Nephron progenitor cell (in vitro differentiated cells): ENCODE data around the gene XDH.

Experiments
- DNase-seq: peaks from one replicate; pipeline ENCODE4 v3.0.0; 2021
- H3K27ac Mint-ChIP-seq: 2 replicates; pipeline ENCODE4 v1.8.0; 2021; ENCODE audit warnings: mild to moderate bottlenecking, moderate library complexity, mixed read lengths
- H3K27me3 Mint-ChIP-seq: 2 replicates; pipeline ENCODE4 v1.8.0; 2021; ENCODE audit warnings: mild to moderate bottlenecking, low read depth, mixed read lengths; ENCODE audit not compliant: poor library complexity
- H3K36me3 Mint-ChIP-seq: 2 replicates; pipeline ENCODE4 v1.8.0; 2021; ENCODE audit warnings: low read depth, mixed read lengths
- H3K4me1 Mint-ChIP-seq: 2 replicates; pipeline ENCODE4 v1.8.0; 2021; ENCODE audit warnings: mixed read lengths
- H3K4me3 Mint-ChIP-seq: 2 replicates; pipeline ENCODE4 v1.8.0; 2021; ENCODE audit warnings: mild to moderate bottlenecking, moderate library complexity, mixed read lengths
- H3K9me3 Mint-ChIP-seq: 2 replicates; pipeline ENCODE4 v1.8.0; 2021; ENCODE audit warnings: mild to moderate bottlenecking, moderate library complexity, mixed read lengths
- TF ChIP-seq, protein P1 (sequence below): fragments of 200-600 bp; sonication (generic); IDR thresholded peaks from 2 replicates; pipeline ENCODE4 v1.5.0; 2021; ENCODE audit warnings: antibody characterized with exemption

XDH gene

DNA sequence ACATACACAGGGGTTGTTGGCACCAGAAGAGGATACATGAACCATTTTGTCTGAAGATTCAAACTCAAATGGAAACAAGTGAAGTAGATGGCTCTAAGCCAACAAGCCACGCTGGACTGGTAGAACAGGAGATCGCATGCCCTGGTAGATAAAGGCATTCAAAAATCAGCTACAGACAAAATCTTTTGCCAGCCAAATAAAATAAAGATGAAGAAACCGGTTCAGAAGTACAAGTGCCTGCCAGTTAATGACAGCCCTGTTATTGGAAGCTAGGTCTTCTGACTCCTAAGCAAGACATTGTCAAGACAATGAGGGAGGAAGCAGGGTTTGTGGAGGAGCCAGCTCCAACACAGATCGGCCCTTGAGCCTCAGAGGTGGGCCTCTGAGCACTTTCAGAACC, 128.3 kb downstream of the XDH start:
- TF ChIP-seq, protein P1, sequence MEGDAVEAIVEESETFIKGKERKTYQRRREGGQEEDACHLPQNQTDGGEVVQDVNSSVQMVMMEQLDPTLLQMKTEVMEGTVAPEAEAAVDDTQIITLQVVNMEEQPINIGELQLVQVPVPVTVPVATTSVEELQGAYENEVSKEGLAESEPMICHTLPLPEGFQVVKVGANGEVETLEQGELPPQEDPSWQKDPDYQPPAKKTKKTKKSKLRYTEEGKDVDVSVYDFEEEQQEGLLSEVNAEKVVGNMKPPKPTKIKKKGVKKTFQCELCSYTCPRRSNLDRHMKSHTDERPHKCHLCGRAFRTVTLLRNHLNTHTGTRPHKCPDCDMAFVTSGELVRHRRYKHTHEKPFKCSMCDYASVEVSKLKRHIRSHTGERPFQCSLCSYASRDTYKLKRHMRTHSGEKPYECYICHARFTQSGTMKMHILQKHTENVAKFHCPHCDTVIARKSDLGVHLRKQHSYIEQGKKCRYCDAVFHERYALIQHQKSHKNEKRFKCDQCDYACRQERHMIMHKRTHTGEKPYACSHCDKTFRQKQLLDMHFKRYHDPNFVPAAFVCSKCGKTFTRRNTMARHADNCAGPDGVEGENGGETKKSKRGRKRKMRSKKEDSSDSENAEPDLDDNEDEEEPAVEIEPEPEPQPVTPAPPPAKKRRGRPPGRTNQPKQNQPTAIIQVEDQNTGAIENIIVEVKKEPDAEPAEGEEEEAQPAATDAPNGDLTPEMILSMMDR = no peak
- peaks cover 2% of the 10 kb centered on the region for H3K9me3 Mint-ChIP-seq
- DNase-seq = no peak
- H3K36me3 Mint-ChIP-seq = no peaks in the 10 kb centered on the region
- H3K4me3 Mint-ChIP-seq = no peak overlapping the region
- peaks cover 8% of the 10 kb centered on the region for H3K4me1 Mint-ChIP-seq
- H3K27ac Mint-ChIP-seq = peak overlapping the region; percentile 54
- H3K27me3 Mint-ChIP-seq = peaks cover 3% of the 10 kb centered on the region
